HG03039 (cell line): ENCODE data around the gene SRGAP3.

Experiments used
- ATAC-seq: cut with Tn5 transposase; IDR thresholded peaks from one replicate; pipeline ENCODE4 v1.9.1; 2021; ENCODE audit warnings: mild to moderate bottlenecking, moderate library complexity; ENCODE audit not compliant: unreplicated experiment

Gene SRGAP3

GRCh38 chr3:9229325-9229724 lies 20.1 kb downstream of the SRGAP3 start:
- ATAC-seq, result no peak

GRCh38 chr3:9226326-9226725 lies 23.1 kb downstream of the SRGAP3 start:
- no peak for ATAC-seq

- no peak for ATAC-seq
These were observed 24.2 kb downstream of the SRGAP3 start for GRCh38 chr3:9225268-9225667.

DNA sequence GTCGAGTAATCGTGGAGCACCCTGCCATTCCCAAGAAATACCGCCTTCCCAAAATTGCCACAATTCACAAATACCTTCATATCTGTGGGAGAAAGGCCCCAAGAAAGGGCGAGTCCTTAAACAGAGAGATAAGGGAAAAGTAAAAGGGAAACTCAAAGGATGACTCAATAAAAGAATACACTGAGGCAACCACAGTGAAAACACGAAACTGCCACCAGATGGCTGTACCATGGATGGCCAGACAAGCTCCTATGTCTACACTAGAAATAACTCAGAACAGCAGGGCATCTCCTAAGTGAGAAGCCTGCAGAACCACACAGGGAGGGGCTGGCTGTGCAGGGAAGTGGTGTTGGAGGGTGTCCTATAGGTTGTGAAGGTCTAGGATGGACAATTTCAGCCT lies 25.0 kb downstream of the SRGAP3 start:
- ATAC-seq, result peak; percentile 92

DNA sequence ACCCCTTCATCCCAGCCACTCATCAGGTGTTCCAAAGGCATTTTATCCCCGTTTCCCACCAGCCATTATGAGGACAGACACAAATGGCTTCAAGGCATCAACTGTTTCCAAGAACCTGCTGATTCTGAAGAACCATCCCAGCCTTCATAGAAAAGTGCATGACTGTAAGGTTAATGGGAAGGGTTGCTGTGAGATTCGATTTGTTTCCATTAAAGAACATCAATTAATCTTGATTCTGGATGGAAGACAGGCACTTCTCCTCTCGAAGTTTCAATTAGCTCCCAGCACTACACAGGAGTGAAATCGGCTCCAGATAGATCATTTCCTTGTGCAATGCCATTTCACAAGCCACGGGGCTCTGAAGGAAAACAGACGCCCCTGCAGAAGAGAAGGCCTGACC lies 25.8 kb downstream of the SRGAP3 start:
- ATAC-seq, result no peak

GRCh38 chr3:9222956-9223639 lies 26.3 kb downstream of the SRGAP3 start:
- ATAC-seq, result no peak

GRCh38 chr3:9222049-9222448 lies 27.4 kb downstream of the SRGAP3 start:
- no peak for ATAC-seq

GRCh38 chr3:9218514-9218846 lies 31.0 kb downstream of the SRGAP3 start:
- ATAC-seq, result no peak

- ATAC-seq, result no peak
These were observed 31.5 kb downstream of the SRGAP3 start for GRCh38 chr3:9217784-9218513.

DNA sequence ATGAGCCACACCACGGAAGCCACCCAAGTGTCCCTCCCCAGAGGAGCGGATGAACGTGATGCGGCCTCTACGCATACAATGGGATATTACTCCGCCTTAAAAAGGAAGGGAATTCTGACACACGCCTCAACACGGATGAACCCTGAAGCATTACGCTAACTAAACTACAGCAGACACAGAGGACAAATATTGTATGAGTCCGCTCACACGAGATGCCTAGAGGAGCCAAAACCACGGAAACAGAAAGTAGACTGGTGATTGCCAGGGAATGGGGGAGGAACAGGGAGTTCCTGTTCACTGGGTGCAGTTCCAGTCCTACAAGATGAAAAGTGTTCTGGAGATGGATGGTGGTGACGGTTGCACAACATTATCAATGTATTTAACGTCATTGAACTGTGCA lies 32.7 kb downstream of the SRGAP3 start:
- no peak for ATAC-seq

DNA sequence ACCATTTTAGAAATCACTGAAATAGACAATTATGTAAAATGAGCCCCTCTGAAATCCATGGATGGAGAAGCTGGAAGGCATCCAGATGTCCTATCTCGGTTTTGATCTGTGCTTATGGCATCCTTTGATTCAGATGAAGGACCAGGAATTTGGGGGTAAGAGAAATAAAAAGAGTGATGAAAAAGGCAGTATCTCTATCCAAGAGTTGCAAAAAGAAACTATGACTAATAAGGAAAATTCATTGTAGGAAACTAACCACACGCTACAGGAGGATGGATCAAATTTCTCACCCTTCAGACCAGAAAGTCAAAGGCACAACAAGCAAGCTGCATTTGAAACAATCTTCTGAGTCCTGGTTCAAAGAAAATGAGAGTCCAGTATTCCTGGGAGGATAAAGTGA lies 34.8 kb downstream of the SRGAP3 start:
- no peak for ATAC-seq

DNA sequence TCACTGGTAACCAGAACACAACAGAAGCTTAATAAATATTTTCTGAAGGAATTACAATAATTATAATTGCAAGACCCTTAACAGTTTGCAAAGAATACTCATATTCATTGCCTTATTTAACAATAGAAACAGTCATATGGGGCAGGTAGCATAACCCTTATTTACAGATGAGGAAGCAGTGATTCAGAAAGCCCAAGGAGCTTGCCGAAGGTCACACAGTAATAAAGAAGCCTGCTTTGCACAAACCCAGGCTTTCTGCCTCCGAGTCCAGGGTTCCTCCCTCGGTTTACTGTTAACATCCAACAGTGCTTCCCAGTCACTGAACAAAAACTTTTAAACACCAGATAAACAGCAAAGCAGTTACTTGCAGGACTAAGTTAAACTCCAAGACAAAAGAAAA lies 35.3 kb downstream of the SRGAP3 start:
- ATAC-seq, result no peak

- ATAC-seq, result no peak
These were observed 36.3 kb downstream of the SRGAP3 start for GRCh38 chr3:9213019-9213634.

DNA sequence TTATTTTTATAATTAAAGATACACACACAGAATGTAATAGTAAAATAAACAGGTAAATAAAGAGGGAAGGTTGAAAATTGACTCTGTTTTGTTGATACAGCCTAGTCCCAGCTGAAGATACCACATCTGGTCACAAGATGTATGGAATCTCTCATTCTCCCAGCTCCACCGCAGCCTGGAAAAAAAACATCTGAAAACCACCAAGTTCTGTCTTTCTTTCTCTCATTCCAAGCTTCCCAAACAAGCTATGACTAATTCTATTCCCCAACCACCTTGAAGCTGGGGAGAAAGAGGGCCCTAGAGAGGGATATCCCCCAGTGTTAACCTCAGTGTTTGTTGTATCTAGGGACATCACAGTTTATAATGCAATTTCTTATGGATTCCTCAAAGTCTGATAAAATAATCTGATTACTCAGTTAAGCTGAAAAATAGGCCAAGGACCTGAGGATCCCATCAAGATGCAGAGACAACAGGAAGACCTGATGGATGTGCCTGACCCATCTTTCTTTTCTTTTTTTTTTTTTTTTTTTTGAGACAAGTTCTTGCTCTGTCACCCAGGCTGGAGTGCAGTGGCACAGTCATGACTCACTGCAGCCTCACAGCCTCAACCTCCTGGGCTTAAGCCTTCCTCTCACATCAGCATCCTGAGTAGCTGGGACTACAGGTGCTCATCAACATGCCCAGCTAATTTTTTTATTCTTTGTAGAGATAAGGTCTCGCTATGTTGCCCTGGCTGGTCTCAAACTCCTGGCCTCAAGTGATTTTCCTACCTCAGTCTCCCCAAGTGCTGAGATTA lies 38.1 kb downstream of the SRGAP3 start:
- ATAC-seq, result no peak

- no peak for ATAC-seq
These were observed 39.7 kb downstream of the SRGAP3 start for GRCh38 chr3:9209777-9210176.

DNA sequence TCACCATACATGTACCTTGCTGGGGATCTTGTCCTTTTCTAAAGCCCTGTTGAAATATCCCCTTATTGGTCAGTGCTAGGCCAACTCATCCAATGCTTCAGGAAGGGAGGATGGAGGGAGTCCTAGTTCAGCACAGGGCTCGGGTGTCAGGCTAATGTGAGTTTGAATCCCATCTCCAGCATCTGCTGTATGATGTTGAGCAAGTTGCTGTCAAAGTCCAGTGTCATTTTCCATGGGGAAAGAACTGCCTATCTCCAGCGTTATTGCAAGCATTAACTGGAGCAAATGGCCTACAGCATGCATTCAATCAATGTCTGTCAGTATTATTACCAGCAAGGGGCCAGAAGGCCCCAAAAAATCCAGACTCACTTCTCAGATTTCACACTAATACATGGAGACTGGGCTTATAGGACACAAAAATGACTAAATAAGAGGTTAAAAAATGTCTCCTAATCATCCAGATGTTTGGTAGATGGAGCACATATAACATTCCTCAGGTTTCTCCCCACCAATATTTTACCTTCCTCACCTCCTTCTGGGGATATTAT lies 40.8 kb downstream of the SRGAP3 start:
- ATAC-seq, result no peak

DNA sequence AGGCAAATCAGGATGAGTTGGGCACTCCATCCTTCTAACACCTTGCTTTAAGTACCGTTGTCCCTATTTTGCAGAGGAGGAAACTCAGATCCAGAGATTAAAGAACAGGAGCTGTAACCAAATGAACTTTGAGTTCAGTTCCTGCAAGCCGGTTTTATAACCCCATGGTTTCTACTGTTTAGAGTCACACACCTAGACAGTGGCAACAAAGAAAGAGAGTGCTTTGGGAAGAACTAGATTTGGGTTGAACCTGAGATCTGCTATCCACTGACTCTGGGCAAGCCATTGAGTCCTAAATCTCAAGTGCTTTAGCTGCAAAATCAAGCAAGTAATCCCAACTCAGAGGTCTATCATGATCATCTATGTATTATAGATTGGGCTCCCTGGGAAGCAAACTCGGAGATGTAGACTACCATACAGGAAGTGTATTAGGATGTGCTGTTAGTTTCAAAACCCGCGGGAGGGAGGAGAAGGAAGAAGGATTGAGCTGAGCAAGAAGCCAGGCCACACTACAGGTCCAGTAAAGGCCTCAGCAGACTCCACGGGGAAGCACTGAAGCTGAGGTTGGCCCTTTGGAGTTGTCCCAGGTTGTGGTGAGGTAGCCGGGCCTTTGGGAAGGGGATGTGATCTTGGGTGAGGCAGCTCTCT lies 42.2 kb downstream of the SRGAP3 start:
- ATAC-seq, result no peak

GRCh38 chr3:9206287-9206686 lies 43.2 kb downstream of the SRGAP3 start:
- no peak for ATAC-seq

DNA sequence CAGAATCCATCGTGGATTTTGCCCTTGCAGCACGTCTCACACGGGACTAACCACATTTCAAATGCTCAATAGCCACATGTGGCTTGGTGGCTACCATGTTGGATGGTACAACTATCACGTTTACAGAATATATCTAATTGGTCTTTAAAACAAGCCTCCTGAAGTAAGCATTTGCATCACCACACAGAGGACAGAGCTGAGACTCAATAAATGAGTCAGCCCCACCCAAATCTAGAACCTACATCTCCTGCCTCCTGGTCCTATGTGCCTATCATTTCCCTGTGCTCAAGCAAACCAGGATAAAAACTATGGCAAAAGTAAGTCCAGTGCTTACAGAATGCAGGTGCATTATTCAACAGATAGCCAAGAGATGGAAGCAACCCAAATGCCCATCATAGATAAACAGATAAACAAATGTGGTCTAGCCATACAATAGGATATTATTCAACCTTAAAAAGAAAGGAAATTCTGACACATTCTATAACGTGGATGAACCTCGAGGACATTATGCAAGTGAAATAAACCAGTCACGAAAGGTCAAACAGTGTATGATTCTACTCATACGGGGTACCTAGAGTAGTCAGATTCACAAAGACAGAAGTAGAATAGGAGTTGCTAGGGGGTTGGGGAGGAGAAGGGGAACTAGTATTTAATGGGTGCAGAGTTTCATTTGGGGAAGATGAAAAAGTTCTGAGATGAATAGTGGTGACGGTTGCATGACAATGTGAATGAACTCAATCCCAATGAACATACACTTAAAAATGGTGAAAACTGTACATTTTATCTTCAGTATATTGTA lies 43.9 kb downstream of the SRGAP3 start:
- peak; percentile 50 for ATAC-seq
